ENCODE results near the gene TEAD2. TPM values are rescaled to one million over a fixed set of nuclear protein-coding genes. Genes with fewer than 3 reads are reported as not detected.
"Not testable (repeated sequence)": the region's sequence is repeated elsewhere in the genome, so short reads cannot be mapped to it uniquely, and the experiment has no call there.

TEAD2 gene
- total and polyA plus RNA-seq, 9 donors, result 27.8 to 63.1 (median 41.6) TPM

DNA sequence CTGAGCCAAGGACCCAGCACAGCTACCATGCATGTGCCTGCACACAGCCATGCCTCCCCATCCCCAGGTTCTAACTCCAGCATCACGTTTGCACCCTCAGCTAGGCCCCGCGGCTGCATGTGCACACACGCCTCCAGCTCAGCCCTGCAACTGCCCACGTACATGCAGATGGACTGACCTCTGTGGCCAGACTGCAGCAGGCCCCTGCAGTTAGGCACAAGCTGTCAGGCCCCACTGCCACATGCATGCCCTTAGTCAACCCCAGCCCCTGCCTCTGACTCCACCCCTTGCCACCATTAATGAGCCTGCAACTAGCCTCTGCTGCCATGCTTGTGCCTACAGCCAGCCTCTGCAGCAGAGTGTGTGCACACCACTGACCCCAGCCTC is 60.4 kb downstream of the TEAD2 start:
- TF ChIP-seq EP300 (IDR thresholded peaks at IDR 0.05) (no peak), CTCF (IDR thresholded peaks at IDR 0.05) (no peak), POLR2A (IDR thresholded peaks at IDR 0.05) (no peak)
- intact Hi-C loops (cut with DNase I), result no loop called here
- Histone ChIP-seq H3K36me3 (no peaks in the 10 kb centered on the region), H3K4me1 (ENCODE audit: insufficient read depth) (no peaks in the 10 kb centered on the region), H3K27me3 (no peaks in the 10 kb centered on the region), H3K27ac (no peak overlapping the region), H3K9me3 (no peaks in the 10 kb centered on the region), H3K4me3 (no peak overlapping the region)
- DNase-seq, result no peak
- 87 to 89% (median 88%) methylated on average over 5 of the region's 5 CpGs for WGBS, 3 donors

GRCh38 chr19:49301165-49301865 is 60.9 kb downstream of the TEAD2 start:
- 27 to 37% (median 30%) methylated on average over 8 of the region's 8 CpGs for WGBS, 3 donors
- no peaks in the 10 kb centered on the region for H3K27me3 ChIP-seq
- H3K4me3 ChIP-seq, result no peak overlapping the region
- intact Hi-C loops (cut with DNase I), result no loop called here
- no peak for TF ChIP-seq EP300 (IDR thresholded peaks at IDR 0.05)
- peak in 1 of 3 donors; percentile 25 for TF ChIP-seq CTCF (IDR thresholded peaks at IDR 0.05)
- peak in 4 of 5 donors; percentile 32 to 55 (median 44) for DNase-seq
- H3K9me3 ChIP-seq, result no peaks in the 10 kb centered on the region
- H3K27ac ChIP-seq, result no peak overlapping the region
- H3K4me1 ChIP-seq (ENCODE audit: insufficient read depth), result no peaks in the 10 kb centered on the region
- H3K36me3 ChIP-seq, result no peaks in the 10 kb centered on the region

- DNase-seq; H3K4me3 ChIP-seq; H3K4me1 ChIP-seq (ENCODE audit: insufficient read depth); intact Hi-C loops (cut with DNase I); H3K27ac ChIP-seq; H3K9me3 ChIP-seq; H3K36me3 ChIP-seq; H3K27me3 ChIP-seq: not testable (repeated sequence)
- WGBS, 3 donors, result 86 to 94% (median 93%) methylated on average over 3 of the region's 3 CpGs
These were observed 63.6 kb downstream of the TEAD2 start for GRCh38 chr19:49298653-49299052.

DNA sequence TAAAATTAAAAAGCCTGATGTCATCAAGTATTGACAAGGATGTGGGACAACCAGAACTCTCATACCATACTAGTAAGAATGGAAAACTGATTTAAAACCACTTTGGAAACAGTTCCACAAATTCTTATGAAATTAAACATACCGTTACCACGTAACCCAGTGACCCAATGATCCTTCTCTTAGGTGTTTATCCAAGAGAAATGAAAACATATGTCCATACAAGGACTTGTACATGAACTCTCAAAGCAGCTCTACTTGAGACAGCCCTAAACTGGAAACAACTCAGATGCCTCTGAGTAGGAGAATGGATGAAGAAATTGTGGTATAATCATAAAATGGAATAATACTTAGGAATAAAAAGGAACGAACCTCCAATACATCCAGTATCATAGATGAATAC is 64.8 kb downstream of the TEAD2 start:
- Histone ChIP-seq H3K4me1 (ENCODE audit: insufficient read depth) (no peaks in the 10 kb centered on the region), H3K27me3 (no peaks in the 10 kb centered on the region), H3K4me3 (no peak overlapping the region), H3K36me3 (no peaks in the 10 kb centered on the region), H3K27ac (no peak overlapping the region), H3K9me3 (no peaks in the 10 kb centered on the region)
- WGBS, 3 donors, result 38 to 44% (median 40%) methylated on average over 3 of the region's 3 CpGs
- TF ChIP-seq CTCF (IDR thresholded peaks at IDR 0.05) (no peak), EP300 (IDR thresholded peaks at IDR 0.05) (no peak), POLR2A (IDR thresholded peaks at IDR 0.05) (no peak)
- DNase-seq, result no peak
- intact Hi-C loops (cut with DNase I), result no loop called here

GRCh38 chr19:49295208-49295880 is 66.9 kb downstream of the TEAD2 start:
- intact Hi-C loops (cut with DNase I), result no loop called here
- H3K36me3 ChIP-seq, result no peaks in the 10 kb centered on the region
- no peak for TF ChIP-seq POLR2A (IDR thresholded peaks at IDR 0.05)
- TF ChIP-seq CTCF (IDR thresholded peaks at IDR 0.05), result no peak
- TF ChIP-seq EP300 (IDR thresholded peaks at IDR 0.05), result no peak
- no peaks in the 10 kb centered on the region for H3K27me3 ChIP-seq
- no peak for DNase-seq
- no peaks in the 10 kb centered on the region for H3K9me3 ChIP-seq
- no peaks in the 10 kb centered on the region for H3K4me1 ChIP-seq (ENCODE audit: insufficient read depth)
- no peak overlapping the region for H3K4me3 ChIP-seq
- no peak overlapping the region for H3K27ac ChIP-seq
- 49 to 67% (median 67%) methylated on average over 8 of the region's 8 CpGs for WGBS, 3 donors

Data from ovary (tissue), 9 donors.